ENCODE data around the gene ERAS. TPM values are rescaled to one million over a fixed set of nuclear protein-coding genes. Genes with fewer than 3 reads are reported as not detected.

Gene ERAS
- total and polyA plus RNA-seq, 2 experiments from 2014 or later = 1.3 to 2.4 TPM

DNA sequence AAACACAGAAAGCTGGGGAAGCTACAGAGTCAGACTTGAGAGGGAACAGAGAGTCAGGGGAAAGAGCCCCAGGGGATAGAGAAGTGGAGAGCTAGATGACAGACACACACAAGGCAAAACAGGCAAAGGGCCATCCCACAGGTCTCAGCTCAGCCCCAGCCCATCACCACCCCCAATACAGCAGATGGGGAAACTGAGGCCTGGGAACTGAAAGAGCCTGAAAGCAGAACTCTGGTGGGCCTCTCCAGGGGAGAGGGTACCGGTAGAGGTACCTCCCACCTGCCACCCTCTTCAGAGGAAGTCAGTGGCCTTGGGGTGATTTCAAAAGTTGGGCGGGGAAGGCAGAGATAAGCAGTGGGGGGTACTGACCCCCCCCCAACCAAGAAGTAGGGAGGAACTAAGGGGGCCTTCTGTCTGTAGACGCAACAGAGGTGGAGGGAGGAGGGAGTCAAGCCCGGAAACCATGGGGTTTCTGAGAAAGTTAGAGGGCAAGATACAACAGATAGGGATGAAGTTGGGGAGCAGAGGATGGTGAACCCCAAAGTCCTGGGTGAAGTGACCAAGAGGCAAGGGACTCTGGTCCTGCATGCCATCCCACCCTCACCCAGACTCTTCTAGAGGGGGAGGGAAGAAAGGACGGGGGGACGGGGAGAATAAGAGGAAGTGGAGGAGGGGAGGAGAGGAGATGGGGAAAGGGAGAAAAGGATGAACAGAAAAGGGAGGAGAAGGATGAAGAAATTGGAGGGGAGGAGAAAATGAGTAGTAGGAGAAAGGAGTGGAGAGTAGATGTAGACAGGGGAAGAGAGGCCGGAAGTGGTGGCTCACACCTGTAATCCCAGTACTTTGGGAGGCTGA is 36.7 kb upstream of the ERAS start:
- Histone ChIP-seq H3F3A (replicated peaks; ENCODE audit: low read depth) (no peaks in the 10 kb centered on the region), H3K4me3 (no peak overlapping the region), H3K27me3 (ENCODE audit: insufficient read depth) (no peaks in the 10 kb centered on the region), H3K4me1 (ENCODE audit: insufficient read depth) (no peaks in the 10 kb centered on the region), H3K4me2 (no peak overlapping the region), H4K20me1 (replicated peaks; ENCODE audit: insufficient read depth) (no peaks in the 10 kb centered on the region), H3K36me3 (ENCODE audit: insufficient read depth) (no peaks in the 10 kb centered on the region), H2AFZ (no peak overlapping the region), H3K9me2 (ENCODE audit: insufficient read depth) (no peaks in the 10 kb centered on the region), H3K27ac (ENCODE audit: low read depth) (no peak overlapping the region), H3K79me2 (replicated peaks; ENCODE audit: insufficient read depth) (no peaks in the 10 kb centered on the region)
- H3K9me3 Mint-ChIP-seq = no peaks in the 10 kb centered on the region; the same call in 2 of the 3 replicates
- H3K27ac Mint-ChIP-seq = no peak overlapping the region
- no peaks in the 10 kb centered on the region; the same call in 2 of the 3 replicates for H3K4me1 Mint-ChIP-seq
- H3K27me3 Mint-ChIP-seq (ENCODE audit: insufficient read depth, low read depth, poor library complexity) = peaks cover 10% of the 10 kb centered on the region
- DNase-seq (ENCODE audit: low spot score) (no peak), ATAC-seq (no peak)
- no peaks in the 10 kb centered on the region; the same call in 2 of the 3 replicates for H3K36me3 Mint-ChIP-seq (ENCODE audit: low read depth)
- TF ChIP-seq STAT1 (IDR thresholded peaks at IDR 0.05; ENCODE audit: unreplicated experiment) = no peak
- no peak overlapping the region for H3K4me3 Mint-ChIP-seq

GRCh38 chrX:48790477-48790876 is 35.8 kb upstream of the ERAS start:
- Histone ChIP-seq H3F3A (replicated peaks; ENCODE audit: low read depth) (no peaks in the 10 kb centered on the region), H3K27me3 (ENCODE audit: insufficient read depth) (no peaks in the 10 kb centered on the region), H3K4me3 (no peak overlapping the region), H4K20me1 (replicated peaks; ENCODE audit: insufficient read depth) (no peaks in the 10 kb centered on the region), H2AFZ (no peak overlapping the region), H3K9me2 (ENCODE audit: insufficient read depth) (no peaks in the 10 kb centered on the region), H3K4me2 (no peak overlapping the region), H3K79me2 (replicated peaks; ENCODE audit: insufficient read depth) (no peaks in the 10 kb centered on the region), H3K27ac (ENCODE audit: low read depth) (no peak overlapping the region), H3K4me1 (ENCODE audit: insufficient read depth) (no peaks in the 10 kb centered on the region), H3K36me3 (ENCODE audit: insufficient read depth) (no peaks in the 10 kb centered on the region)
- Mint-ChIP-seq H3K4me1 (no peaks in the 10 kb centered on the region; the same call in 2 of the 3 replicates), H3K9me3 (no peaks in the 10 kb centered on the region; the same call in 2 of the 3 replicates), H3K27me3 (ENCODE audit: insufficient read depth, low read depth, poor library complexity) (peaks cover 10% of the 10 kb centered on the region), H3K27ac (no peak overlapping the region), H3K36me3 (ENCODE audit: low read depth) (no peaks in the 10 kb centered on the region; the same call in 2 of the 3 replicates), H3K4me3 (no peak overlapping the region)
- ATAC-seq (no peak), DNase-seq (ENCODE audit: low spot score) (no peak)
- no peak for TF ChIP-seq ZNF114 (CRISPR knock-in tag; IDR thresholded peaks at IDR 0.05)
- TF ChIP-seq JUNB (IDR thresholded peaks at IDR 0.05; ENCODE audit: unreplicated experiment) = no peak
- TF ChIP-seq EZH2 (IDR thresholded peaks at IDR 0.05; ENCODE audit: low read depth, unreplicated experiment) = no peak
- no peak for TF ChIP-seq ZNF462 (CRISPR knock-in tag; IDR thresholded peaks at IDR 0.05)
- TF ChIP-seq, protein P1, sequence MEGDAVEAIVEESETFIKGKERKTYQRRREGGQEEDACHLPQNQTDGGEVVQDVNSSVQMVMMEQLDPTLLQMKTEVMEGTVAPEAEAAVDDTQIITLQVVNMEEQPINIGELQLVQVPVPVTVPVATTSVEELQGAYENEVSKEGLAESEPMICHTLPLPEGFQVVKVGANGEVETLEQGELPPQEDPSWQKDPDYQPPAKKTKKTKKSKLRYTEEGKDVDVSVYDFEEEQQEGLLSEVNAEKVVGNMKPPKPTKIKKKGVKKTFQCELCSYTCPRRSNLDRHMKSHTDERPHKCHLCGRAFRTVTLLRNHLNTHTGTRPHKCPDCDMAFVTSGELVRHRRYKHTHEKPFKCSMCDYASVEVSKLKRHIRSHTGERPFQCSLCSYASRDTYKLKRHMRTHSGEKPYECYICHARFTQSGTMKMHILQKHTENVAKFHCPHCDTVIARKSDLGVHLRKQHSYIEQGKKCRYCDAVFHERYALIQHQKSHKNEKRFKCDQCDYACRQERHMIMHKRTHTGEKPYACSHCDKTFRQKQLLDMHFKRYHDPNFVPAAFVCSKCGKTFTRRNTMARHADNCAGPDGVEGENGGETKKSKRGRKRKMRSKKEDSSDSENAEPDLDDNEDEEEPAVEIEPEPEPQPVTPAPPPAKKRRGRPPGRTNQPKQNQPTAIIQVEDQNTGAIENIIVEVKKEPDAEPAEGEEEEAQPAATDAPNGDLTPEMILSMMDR (conservative IDR thresholded peaks at IDR 0.05; ENCODE audit: low read depth in 2 of 2) = no peak
- TF ChIP-seq ZNF331 (CRISPR knock-in tag; IDR thresholded peaks at IDR 0.05; ENCODE audit: low read depth) = no peak
- no peak for TF ChIP-seq STAT1 (IDR thresholded peaks at IDR 0.05; ENCODE audit: unreplicated experiment)
- TF ChIP-seq EZH2phosphoT487 (IDR thresholded peaks at IDR 0.05; ENCODE audit: unreplicated experiment) = no peak
- TF ChIP-seq POLR2AphosphoS5 (IDR thresholded peaks at IDR 0.05; ENCODE audit: low read depth) = no peak
- TF ChIP-seq ETS1 (IDR thresholded peaks at IDR 0.05) = no peak
- no peak for TF ChIP-seq NANOG (IDR thresholded peaks at IDR 0.05; ENCODE audit: borderline replicate concordance)
